Dermis microvascular lymphatic vessel endothelial cell (primary cell): ENCODE data around the gene RCSD1. TPM values are rescaled to one million over a fixed set of nuclear protein-coding genes. Genes with fewer than 3 reads are reported as not detected.
A peak's percentile ranks its signal among the peaks of the same experiment; 100 is the strongest.
"Not testable (repeated sequence)": the region's sequence is repeated elsewhere in the genome, so short reads cannot be mapped to it uniquely, and the experiment has no call there.

ENCODE experiments used
- DNase-seq, 2 donors: peaks; one replicate each; pipeline versions ENCODE4 v3.0.0 to v3.0.0-alpha.2; 2010; ENCODE audit warnings: low read depth in 2 of 2
- total RNA-seq: library from RNA; depleted of rRNA; stranded (reverse); fragments of >200 nt; gene quantifications from 2 replicates; pipeline ENCODE4 v1.2.1, GENCODE V29; 2014

RCSD1 gene, protein sequence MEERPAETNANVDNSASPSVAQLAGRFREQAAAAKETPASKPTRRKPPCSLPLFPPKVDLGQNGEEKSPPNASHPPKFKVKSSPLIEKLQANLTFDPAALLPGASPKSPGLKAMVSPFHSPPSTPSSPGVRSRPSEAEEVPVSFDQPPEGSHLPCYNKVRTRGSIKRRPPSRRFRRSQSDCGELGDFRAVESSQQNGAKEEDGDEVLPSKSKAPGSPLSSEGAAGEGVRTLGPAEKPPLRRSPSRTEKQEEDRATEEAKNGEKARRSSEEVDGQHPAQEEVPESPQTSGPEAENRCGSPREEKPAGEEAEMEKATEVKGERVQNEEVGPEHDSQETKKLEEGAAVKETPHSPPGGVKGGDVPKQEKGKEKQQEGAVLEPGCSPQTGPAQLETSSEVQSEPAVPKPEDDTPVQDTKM
- 21.4 and 28.8 TPM in 2 replicates for total RNA-seq

DNA sequence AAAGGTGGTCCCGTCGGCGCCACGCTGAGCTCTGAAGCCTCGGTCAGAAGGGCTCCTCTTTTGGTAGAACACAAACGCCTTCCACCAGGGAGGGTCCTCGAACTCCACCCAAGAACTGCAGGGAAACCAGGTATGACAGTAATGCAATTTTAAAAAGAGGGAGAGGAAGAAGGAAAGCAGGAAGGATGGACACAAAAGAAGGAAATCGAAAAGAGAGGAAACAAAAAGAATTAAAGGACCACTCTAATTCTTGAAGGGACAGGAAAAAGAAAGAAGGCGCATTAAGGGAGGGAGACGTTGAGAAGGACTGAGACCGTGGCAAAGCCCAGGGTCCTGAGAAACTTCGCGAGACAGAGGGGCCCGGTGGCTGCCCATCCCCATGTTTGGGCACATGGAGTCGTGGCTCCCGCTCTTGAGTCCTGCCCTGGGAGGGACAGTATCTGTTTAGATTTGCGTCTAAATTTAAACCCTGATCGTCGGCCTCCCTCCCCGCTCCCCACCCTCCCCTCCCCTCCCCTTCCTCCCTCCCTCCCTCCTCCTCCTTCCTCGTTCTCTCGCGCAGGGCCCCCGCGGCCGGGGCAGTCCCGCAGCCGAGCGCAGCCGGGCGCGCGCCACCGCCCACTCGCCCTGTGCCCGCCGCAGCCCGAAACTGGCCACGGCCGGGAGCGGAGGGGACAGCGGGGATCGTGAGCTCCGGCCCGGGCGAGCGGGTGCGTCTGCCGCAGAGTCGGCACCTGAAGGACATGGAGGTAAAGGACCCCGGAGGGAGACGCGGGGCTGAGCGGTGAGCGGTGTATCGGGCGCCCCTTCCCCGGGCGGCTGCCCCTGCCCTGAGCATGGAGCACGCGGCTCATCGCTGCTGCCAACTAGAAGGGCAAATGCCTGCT, at the start of gene RCSD1:
TSS of gene RCSD1 (plus strand) at position 552 of the 887 bp plus-strand sequence. CDS start at position 744, 192 bp downstream.
- peak in 1 of 2 donors; percentile 12 for DNase-seq

DNA sequence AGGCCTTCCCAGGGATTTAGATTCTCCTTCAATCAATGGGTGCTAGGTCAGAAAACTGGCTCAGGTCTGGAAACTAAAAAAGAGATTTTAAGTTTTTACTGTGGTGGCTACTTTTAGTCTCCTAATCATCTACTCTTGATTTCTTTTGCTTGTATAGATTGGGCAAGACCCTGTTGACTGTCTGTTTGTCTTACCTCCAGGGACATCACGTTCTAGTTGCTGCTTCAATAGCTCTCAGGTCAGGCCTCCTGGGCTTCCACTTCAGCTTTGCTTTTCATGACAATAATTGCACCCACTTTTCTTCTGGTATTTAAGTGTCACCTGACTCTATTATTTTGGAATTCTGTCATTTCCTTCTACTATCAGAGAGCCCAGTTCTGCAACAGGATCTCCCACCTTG, 48.0 kb upstream of the RCSD1 start:
- no peak for DNase-seq

DNA sequence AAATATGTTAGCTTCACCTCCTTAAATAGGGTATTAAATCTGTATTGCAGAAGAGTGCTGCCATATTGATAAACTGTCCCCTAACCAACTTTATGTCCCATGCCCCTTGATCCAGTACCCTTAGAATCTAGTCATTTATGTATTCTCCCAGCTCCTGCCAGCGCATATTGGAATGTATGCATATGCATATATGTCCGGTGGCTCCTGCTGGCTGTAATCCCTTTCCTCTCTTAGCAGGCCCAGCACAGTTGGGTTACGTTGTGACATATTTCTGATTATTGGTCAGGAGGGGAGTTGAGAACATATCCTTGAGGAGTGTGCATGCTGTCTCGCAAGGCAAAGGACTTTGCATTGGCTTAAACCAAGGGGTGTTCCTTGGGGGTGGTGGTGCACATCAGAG, 47.3 kb upstream of the RCSD1 start:
- DNase-seq: no peak

DNA sequence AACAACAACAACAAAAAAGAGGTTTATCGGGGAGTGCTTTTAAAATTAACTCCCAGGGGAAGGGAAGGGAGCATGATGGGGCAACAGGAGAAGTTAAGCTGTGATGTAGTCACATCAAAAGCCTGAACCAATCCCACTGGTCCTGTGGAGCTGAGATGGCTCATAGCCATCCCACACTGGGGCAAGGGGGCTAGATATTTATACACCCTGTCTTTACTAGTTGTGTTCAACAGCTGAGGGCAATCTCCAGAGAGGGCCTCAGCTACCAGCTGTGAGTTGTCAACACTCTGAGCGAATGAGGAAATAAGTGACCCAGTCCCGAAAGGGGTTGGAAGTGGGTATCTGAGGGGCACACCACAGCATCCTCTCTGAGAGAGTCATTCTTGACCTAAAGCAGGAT, 45.5 kb upstream of the RCSD1 start:
- no peak for DNase-seq

DNA sequence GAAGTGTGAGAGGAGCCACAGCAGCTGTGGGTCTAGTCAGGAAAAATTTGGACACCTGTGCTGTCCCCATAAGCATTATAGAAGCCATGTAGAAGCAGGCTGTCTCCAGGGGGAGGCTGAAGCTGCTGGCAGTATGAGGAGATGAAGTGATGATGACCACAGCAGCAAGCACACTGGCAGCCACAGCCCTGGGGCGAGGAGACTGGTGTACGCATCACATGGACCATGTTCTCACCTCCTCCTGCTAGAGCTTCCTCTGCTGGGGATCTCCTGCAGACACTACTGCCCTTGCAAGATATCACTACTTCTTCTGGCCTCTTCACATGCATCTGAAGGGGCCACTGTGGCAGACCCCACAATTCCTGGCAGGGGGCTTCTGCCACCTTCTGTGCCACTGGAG, 42.7 kb upstream of the RCSD1 start:
- no peak for DNase-seq

DNA sequence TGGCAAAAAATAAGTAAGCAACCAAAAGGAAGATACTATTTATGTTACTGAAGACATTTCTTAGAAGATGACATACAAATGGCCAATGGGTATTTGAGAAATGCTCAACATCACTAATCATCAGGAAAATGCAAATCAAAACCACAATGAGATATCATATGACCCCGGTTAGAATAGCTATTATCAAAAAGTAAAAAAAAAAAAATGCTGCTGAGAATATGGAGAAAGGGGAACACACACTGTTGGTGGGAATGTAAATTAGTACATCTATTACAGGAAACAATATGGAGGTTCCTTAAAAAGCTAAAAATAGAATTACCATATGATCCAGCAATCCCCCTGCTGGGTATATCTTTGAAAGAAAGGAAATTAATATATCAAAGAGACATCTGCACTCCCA, 42.2 kb upstream of the RCSD1 start:
- no peak for DNase-seq

DNA sequence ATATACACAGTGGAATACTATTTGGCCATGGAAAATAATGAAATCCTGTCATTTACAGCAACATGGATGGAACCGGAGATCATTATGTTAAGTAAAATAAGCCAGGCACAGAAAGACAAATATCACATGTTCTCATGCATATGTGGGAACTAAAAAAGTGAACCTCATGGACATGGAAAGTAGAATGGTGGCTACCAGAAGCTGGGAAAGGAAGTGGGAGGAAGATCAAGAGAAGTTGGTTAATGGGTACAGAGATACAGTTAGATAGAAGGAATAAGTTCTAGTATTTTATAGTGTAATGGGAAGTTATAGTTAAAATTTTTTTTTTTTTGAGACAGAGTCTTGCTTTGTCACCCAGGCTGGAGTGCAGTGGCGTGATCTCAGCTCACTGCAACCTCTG, 41.7 kb upstream of the RCSD1 start:
- no peak for DNase-seq

DNA sequence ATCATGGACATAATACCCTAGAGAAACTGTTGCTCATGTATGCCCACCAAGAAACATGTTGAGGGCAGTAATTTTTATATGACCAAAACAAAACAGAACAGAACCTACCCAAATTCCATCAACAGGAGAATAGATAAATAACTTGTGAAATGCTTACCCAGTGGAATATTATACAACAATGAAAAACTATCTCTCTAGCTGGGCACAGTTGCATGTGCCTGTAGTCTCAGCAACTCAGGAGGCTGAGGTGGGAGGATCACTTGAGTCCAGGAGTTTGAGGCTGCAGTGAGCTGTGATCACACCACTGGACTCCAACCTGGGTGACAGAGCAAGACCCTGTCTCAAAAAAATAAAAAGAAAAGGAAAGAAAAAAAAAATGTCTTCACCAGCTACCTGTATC, 37.6 kb upstream of the RCSD1 start:
- no peak for DNase-seq

DNA sequence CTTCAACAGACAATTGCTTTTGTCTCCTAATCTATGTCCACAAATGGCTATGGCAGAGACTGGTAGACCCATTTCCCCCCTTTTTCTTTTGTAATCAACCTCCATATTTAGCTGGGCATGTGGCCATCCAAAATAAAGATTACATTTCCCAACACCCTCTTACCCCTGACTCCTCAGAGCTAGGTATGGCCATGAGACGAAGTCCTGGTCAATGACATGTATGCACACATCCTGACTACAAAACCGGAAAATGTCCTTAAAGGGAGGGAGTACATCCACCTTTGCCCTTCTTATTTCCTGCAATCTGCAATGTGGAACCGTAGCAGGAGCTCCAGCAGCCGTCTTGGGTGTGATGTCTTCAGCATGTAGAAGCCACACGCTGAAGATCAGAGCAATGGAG, 36.2 kb upstream of the RCSD1 start:
- DNase-seq: no peak

DNA sequence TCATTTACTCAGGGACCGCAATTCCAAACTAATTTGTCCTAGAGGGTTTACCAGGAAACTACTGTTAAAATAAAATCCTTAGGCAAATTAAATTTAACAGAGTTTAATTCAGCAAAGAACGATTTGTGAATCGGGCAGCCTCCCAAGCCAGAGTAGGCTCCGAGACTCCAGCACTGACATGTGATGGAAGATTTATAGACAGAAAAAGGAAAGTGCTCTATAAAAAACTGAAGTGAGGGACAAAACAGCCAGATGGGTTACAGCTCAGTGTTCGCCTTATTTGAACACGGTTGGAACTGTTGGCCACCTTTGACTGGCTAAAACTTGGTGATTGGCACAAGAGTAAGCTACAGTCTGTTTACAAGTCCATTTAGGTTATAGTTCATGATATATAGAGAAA, 35.2 kb upstream of the RCSD1 start:
- no peak for DNase-seq

DNA sequence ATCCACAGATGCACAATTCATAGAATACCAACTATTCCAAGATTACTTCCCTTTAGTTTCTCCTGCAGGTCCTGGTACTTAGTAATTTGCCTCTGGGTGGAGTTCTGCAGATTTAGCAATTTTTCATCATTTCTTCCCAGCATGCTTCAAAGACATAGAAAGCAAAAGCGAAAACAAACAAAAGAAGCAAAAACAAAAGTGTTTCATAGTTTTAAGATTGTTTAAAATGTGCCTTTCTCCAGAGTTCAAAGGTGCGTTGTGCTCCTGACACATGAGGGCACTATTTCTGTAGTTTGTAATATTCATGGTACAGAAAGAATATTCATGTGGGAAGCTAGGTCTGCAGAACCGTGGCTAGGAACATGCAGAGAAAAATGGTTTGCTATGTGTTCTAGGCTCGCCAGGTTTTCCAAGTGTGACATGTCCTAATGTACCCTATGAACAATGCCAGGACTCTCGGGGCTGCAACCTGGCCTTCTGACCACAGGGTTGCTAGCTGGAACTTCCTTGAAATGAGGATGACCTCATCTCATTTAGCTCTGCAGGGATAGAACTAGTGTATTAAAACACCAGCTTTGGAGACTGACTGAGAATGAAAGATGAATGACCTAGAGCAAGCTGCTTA, 30.0 kb upstream of the RCSD1 start:
- peak; percentile 53 to 90 for DNase-seq

DNA sequence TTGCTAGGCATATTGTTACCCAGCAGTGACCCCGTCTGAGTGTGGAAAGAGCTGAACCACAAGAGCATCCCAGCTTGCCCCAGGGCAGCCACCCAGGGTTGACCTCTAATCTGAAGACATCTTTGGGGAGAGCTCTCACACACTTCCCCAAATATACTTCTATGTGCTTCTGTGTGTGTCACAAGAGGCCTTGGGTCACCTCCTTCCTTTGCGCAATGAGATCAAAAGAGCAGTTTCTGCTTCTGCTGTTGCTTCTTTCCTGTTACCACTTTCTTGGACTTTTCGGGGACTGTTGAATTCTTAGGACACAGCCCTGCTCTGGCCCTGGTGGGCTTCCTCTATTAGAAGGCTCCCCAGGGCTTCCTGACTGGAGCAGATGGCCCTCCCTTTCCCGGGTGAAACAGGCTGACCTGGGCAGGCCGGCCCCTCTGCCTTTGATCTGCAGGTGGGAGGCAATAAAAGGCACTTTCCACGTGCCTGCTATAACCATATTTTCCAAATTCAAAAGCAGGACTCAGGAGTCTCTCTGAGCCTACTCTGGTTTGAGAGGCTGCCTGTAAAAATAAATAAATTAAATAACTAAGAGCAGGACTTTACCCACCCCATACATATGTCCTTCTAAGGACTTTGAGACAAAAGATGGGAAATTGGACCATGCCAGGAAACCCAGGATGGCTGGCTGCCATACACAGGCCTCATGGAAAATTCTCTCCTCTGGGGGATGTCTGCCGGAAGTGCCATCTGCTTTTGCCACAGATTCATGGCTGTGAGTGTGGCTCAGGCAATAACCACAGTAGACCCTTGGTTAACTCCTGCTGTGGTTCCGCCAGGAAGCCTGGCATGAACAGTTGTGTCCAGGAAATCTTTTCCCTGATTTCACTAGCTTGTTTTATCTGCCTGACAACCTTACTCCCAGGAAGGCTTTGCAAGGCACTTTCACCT, 28.3 kb upstream of the RCSD1 start:
- DNase-seq: peak; percentile 64 to 87

DNA sequence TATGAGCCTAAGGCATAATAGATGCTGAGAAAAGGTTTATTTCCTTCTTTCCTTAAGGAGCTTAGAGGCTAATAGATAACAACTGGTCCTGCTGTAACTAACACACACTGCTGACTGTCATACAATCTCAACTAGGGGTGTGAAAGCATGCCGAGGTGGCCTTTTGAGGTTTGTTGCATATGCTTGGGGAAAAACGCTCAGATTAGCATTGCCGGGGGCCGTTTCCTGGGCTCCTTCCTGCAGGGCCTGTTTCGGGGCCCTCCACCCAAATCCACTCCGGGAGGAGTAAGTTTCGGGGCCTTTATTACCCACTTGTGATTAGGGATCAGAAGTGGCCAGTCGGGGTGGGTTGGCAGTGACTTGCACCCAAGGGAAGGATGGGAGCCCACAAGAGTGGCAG, 27.2 kb upstream of the RCSD1 start:
- no peak for DNase-seq

DNA sequence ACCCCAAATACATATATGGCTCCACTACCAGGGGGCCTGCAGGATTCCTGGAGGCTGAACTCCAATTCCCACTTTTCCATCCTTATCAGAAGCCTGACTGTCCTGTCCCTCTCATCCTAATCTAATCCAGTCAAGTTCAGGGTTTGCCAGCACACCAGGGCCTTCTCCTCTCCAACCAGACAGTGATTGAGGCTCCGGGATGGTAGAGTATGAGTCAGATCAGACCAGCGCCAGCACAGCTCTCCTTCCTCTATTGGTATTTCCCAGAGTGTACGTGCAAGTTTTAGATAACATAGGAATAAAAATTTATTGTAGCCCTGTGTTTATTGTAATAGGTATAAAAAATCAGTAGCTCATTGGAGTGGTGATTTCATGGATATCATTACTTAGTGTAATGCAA, 24.5 kb upstream of the RCSD1 start:
- DNase-seq: peak in 1 of 2 donors; percentile 34

DNA sequence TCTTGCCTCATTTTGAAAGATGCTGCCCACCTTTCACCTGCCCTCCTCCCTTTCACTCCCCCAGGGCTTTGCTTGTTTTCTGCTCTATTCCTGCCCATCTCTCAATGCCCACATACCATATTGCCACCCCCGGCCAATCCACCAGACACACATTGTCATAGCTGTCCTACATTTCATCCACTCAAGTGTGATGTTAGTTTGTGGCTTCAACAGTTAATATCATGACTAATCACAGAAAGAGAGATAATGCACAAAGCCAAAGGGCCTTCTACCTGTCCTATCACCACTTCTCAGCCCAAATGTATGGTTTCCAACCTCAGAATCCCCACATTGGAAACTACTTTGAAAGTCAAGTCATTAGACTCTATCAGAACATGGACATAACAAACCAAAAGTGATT, 18.0 kb upstream of the RCSD1 start:
- no peak for DNase-seq

DNA sequence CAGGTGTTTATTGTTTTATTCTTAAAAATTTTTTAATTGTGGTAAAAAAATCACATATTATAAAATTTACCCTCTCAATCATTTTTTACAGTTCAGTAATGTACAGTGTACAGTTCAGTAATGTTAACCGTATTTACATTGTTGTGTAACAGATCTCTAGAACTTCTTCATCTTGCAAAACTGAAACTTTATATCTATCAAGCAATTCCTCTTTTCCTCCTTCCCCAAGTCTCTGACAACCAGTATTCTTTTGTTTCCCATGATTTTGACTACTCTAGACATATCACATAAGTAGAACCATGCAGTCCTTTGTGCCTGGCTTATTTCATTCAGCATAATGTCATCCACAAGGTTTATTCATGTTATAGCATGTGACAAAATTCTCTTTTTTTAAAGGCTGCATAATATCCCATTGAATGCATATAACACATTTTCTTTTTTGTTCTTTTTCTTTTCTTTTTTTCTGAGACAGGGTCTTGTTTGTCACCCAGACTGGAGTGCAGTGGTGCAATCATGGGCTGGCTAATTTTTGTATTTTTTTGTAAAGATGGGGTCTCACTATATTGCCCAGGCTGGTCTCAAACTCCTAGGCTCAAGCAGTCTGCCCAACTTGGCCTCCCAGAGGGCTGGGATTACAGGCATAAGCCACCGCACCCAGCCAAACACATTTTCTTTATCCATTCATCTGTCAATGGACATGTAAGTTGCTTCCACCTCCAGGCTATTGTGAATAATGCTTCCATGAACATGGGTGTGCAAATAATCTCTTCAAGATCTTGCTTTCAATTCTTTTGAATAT, 17.2 kb upstream of the RCSD1 start:
- DNase-seq: no peak

DNA sequence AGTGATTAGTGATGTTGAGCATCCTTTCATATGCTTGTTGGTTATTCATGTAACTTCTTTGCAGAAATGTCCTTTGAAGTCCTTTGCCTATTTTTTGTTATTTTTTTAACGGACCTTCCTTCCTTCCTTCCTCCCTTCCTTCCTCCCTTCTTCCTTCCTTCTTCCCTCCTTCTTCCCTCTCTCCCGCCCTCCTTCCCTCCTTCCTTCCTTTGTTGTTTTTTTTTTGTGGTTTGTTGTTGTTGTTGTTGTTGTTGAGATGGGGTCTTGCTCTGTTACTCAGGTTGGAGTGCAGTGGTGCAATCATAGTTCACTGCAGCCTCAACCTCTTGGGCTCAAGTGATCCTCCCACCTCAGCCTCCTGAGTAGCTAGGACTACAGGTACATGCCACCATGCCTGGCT, 16.0 kb upstream of the RCSD1 start:
- DNase-seq: not testable (repeated sequence)

DNA sequence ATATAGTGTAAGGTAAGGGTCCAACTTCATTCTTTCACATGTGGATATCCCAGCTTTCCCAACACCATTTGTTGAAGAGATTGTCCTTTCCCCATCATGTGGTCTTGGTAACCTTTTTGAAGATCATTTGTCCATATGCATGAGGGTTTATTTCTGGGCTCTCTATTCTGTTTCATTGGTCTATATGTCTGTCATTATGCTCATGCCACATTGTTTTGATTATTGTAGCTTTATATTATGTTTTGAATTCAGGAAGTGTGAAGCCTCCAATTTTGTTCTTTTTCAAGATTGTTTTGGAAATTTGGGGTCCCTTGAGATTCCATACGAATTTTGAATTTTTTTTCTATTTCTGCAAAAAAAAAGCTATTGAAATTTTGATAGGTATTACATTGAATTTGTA, 15.2 kb upstream of the RCSD1 start:
- no peak for DNase-seq

DNA sequence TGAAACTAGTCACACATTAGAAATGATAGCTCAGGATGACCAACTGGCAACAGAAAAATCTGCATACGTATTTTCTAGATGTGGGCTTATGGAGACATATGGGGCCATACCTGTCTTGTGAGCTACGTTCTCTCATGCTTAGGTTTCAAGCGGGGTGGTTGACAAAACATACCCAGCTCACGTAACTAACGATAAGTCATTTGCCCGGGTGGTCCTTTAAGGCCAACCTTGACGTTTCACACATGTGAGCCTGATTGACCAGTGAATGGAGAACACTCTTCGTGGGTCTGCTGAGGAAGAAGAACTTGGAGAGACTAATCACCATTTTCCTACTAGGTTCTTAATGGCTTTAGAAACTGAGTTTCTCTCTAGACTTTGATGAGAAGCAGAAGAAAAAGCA, 13.5 kb upstream of the RCSD1 start:
- no peak for DNase-seq
